ENCODE data around the gene FOXE3. TPM values are rescaled to one million over a fixed set of nuclear protein-coding genes. Genes with fewer than 3 reads are reported as not detected.

The FOXE3 gene
- total and polyA plus RNA-seq, 2 of the 8 experiments (the other 6 are each of a cell fraction or from before 2014, with no cell fraction given): 0.18 TPM; not detected in 1

DNA sequence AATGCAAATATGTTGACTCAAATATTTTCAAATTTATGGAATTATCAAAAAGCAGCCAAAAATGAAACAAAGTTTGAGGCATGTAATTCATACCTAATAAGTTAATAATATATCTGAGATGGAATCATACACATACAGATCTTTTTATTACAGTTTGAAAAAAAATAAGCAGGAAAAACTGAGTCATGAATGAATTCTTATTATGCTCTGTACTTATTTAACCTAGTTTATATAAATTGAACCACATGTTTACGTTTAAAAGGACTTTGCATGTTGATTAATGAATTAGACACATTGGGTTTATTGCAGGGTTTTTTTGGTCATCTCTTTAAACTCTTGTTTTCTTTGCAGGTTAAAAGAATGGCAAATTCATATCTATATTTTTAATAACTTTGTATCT lies 41.6 kb upstream of the FOXE3 start:
- Histone ChIP-seq H2BK5ac (ENCODE audit: low read depth, low read length) (no peak overlapping the region), H2BK12ac (ENCODE audit: low read depth, low read length) (no peak overlapping the region), H3K23me2 (ENCODE audit: low read depth, low read length) (no peaks in the 10 kb centered on the region), H2BK15ac (ENCODE audit: low read length) (no peak overlapping the region), H3K14ac (ENCODE audit: insufficient read length) (no peak overlapping the region), H3K36me3 (ENCODE audit: control insufficient read depth in 2 of 4, insufficient read depth in 4 of 4, low read length in 3 of 4) (peaks cover 0 to 14% (median 0%) of the 10 kb centered on the region in 4 experiments; a peak in 2 of 8 replicates), H4K91ac (replicated peaks; ENCODE audit: insufficient read length, low read length) (no peak overlapping the region), H4K5ac (ENCODE audit: insufficient read length, low read depth, low read length) (no peak overlapping the region), H3K4me3 (ENCODE audit: extremely low read depth in 1 of 4, insufficient read depth in 2 of 4, low read depth in 3 of 4, low read length in 4 of 4) (no peak overlapping the region), H3K4ac (replicated peaks; ENCODE audit: insufficient read length, low read depth, low read length) (no peak overlapping the region), H3K4me1 (replicated peaks in 1 of 4; ENCODE audit: control insufficient read depth in 3 of 4, insufficient read depth in 4 of 4, low read length in 3 of 4) (peaks cover 0 to 3% (median under 1%) of the 10 kb centered on the region in 4 experiments; a peak in 1 of 7 replicates), H3K27ac (ENCODE audit: low read depth, low read length) (no peak overlapping the region), H3K23ac (ENCODE audit: insufficient read length) (no peak overlapping the region), H4K20me1 (replicated peaks in 1 of 2; ENCODE audit: control insufficient read depth in 1 of 2, insufficient read depth in 2 of 2, low read length in 2 of 2) (no peaks in the 10 kb centered on the region), H3K56ac (replicated peaks; ENCODE audit: insufficient read length, low read depth, low read length) (no peak overlapping the region), H3K9ac (replicated peaks in 1 of 4; ENCODE audit: extremely low read depth in 1 of 4, low read depth in 3 of 4, low read length in 3 of 4) (no peak overlapping the region), H3K79me2 (ENCODE audit: control insufficient read depth in 1 of 2, insufficient read depth in 2 of 2, low read length in 2 of 2) (no peaks in the 10 kb centered on the region), H2AK5ac (ENCODE audit: low read depth, low read length) (no peak overlapping the region), H2AFZ (ENCODE audit: low read length) (no peak overlapping the region), H3K27me3 (replicated peaks in 1 of 4; ENCODE audit: control insufficient read depth in 3 of 4, extremely low read depth in 1 of 4, insufficient read depth in 3 of 4, low read length in 3 of 4) (no peaks in the 10 kb centered on the region), H3K4me2 (ENCODE audit: insufficient read depth in 1 of 2, low read depth in 2 of 2, low read length in 2 of 2) (no peak overlapping the region), H2BK20ac (ENCODE audit: low read length) (no peak overlapping the region), H4K8ac (ENCODE audit: extremely low read depth, insufficient read depth, low read length) (no peak overlapping the region), H3K79me1 (ENCODE audit: low read depth, low read length) (no peaks in the 10 kb centered on the region), H2BK120ac (replicated peaks; ENCODE audit: low read depth, low read length) (no peak overlapping the region), H3K18ac (ENCODE audit: extremely low read depth, low read length) (no peak overlapping the region), H3K9me3 (ENCODE audit: insufficient read depth in 2 of 2, low read depth in 1 of 2, low read length in 1 of 2) (no peaks in the 10 kb centered on the region)
- CTCF ChIA-PET (ENCODE audit: partially characterized antibody): no interaction called here
- no peak for DNase-seq (ENCODE audit: low read depth in 1 of 2, low spot score in 2 of 2)
- WGBS, 2 experiments (ENCODE audit: extremely low coverage in 1 of 2, insufficient coverage in 1 of 2, insufficient read length in 1 of 2, insufficient replicate concordance in 2 of 2, low coverage in 1 of 2, low lambda C conversion rate in 2 of 2, missing lambda C conversion rate in 1 of 2): 90% methylated on average over 1 of the region's 1 CpG; no CpG with 5 or more reads in 1 of the 2 experiments
- POLR2A ChIA-PET (ENCODE audit: partially characterized antibody): no interaction called here
- no peak for FAIRE-seq
- TF ChIP-seq CREB1 (IDR thresholded peaks at IDR 0.05): no peak
- TF ChIP-seq HDAC2 (IDR thresholded peaks at IDR 0.05; ENCODE audit: borderline replicate concordance in 1 of 2, low read depth in 2 of 2, low read length in 2 of 2): no peak
- TF ChIP-seq, protein P1, sequence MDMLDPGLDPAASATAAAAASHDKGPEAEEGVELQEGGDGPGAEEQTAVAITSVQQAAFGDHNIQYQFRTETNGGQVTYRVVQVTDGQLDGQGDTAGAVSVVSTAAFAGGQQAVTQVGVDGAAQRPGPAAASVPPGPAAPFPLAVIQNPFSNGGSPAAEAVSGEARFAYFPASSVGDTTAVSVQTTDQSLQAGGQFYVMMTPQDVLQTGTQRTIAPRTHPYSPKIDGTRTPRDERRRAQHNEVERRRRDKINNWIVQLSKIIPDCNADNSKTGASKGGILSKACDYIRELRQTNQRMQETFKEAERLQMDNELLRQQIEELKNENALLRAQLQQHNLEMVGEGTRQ (IDR thresholded peaks at IDR 0.05; ENCODE audit: low read length): no peak
- no peak for TF ChIP-seq BRCA1 (IDR thresholded peaks at IDR 0.05; ENCODE audit: low read depth, low read length)
- TF ChIP-seq, protein P2, sequence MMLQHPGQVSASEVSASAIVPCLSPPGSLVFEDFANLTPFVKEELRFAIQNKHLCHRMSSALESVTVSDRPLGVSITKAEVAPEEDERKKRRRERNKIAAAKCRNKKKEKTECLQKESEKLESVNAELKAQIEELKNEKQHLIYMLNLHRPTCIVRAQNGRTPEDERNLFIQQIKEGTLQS (IDR thresholded peaks at IDR 0.05; ENCODE audit: insufficient read depth, low read depth, low read length): no peak
- TF ChIP-seq POU5F1 (IDR thresholded peaks at IDR 0.05; ENCODE audit: low read depth, low read length): no peak
- TF ChIP-seq SRF (IDR thresholded peaks at IDR 0.05; ENCODE audit: low read depth, low read length): no peak
- TF ChIP-seq CEBPB (IDR thresholded peaks at IDR 0.05; ENCODE audit: low read depth, low read length): no peak
- TF ChIP-seq TCF12 (IDR thresholded peaks at IDR 0.05; ENCODE audit: low read depth, low read length): no peak
- TF ChIP-seq GABPA (IDR thresholded peaks at IDR 0.05; ENCODE audit: borderline replicate concordance, insufficient read depth, low read length): no peak
- TF ChIP-seq RNF2 (IDR thresholded peaks at IDR 0.05; ENCODE audit: borderline replicate concordance, low read depth, low read length, missing control alignments, poor library complexity, severe bottlenecking): no peak
- no peak for TF ChIP-seq TAF1 (IDR thresholded peaks at IDR 0.05; ENCODE audit: low read depth, low read length)
- TF ChIP-seq TAF7 (optimal IDR thresholded peaks at IDR 0.05; ENCODE audit: borderline replicate concordance, low read depth, low read length): no peak

Data from H1 (cell line).